Ramos (cell line): ENCODE results near the gene ZNF740.

ENCODE experiments used
- in situ Hi-C: fragments of 300-500 bp; cut with MboI; formaldehyde crosslinking; loops from one replicate; pipeline ENCODE4 v1.14.3; 2022; ENCODE audit warnings: low sequenced_read_pairs; ENCODE audit not compliant: unreplicated experiment

The ZNF740 gene

GRCh38 chr12:53180220-53180930 is at the start of gene ZNF740, which contains the start of gene CSAD:
Gene ZNF740, plus strand, starts transcription at chr12:53180722. Its CDS starts 1,262 bp downstream, at chr12:53181984.
Gene CSAD, minus strand, starts transcription at chr12:53180925. Its CDS starts 7,455 bp downstream, at chr12:53173470.
- in situ Hi-C loops: no loop called here

DNA sequence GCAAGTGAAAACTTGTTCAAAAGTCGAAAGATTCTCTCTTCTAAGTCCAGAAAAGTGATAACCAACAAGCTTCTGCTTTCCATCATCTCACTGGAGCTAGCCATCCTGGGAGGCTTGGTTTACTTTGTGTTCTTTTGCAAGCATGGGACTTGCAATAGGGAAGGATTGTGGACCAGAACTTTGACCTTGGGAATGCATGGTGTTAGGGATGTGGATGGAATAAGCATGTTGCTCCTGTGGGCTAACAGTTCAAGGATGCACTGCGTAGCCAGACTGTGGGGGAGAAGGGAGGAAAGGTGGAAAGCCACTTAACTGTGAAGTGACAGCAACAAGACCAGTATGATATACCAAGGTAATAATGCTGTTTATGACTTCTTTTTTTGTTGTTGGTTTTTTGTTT is 48.7 kb upstream of the ZNF740 start:
- in situ Hi-C loops: no loop called here

DNA sequence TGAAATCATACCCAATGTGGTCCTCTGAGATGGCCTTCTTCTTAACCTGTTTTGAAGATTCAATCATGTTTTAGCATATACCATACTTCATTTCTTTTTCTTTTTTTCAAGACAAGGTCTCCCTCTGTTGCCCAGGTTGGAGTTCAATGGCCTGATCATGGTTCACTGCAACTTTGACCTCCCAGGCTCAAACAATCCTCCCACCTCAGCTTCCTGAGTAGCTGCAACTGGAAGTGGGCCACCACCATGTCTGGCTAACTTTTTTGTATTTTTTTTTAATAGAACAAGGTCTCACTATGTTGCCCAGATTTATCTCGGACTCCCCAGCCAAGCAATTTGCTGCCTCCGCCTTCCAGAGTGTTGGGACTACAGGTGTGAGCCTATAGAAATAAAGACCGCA is 46.8 kb upstream of the ZNF740 start:
- in situ Hi-C loops: no loop called here

- in situ Hi-C loops: no loop called here
These were observed 37.2 kb upstream of the ZNF740 start for GRCh38 chr12:53143355-53143754.

DNA sequence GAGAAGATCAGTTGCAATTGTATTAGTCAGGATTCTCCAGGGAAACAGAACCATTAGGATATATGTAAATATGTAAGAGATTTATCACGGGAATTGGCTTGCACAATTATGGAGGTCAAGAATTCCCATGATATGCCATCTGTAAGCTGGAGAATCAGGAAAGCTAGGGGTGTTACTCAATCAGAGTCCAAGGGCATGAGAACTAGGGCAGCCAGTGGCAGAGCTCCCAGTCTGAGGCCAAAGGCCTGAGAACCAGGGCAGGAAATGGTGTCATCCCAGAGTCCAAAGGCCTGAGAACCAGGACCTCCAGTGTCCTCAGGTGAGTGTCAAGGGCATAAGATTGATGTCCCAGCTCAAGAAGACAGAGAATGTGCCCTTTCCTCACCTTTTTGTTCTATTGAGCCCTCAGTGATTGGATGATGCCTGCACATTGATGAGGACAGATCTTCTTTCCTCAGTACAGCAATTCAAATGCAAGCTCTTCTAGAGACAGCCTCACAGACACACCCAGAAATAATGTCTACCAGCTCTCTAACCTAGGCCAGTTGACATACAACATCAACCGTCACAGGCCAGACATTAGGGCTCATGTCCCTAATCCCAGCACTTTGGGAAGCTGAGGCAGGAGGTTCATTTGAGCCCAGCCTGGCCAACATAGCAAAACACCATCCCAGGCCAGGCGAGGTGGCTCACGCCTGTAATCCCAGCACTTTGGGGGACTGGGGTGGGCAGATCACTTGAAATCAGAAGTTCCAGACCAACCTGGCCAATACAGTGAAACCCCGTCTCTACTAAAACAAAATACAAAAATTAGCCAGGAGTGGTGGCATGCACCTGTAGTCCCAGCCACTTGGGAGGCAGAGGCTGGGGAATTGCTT is 34.9 kb upstream of the ZNF740 start:
- in situ Hi-C loops: no loop called here

DNA sequence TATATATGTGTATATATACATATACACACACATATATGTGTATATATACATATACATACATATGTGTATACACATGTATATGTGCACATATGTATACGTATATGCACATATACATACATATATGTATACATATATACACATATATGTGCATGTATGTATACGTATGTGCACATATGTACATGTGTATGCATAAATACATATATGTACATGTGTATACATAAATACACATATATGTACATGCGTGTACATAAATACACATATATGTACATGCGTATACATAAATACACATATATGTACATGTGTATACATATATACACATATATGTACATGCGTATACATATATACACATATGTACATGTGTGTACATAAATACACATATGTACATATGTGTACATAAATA is 33.3 kb upstream of the ZNF740 start:
- in situ Hi-C loops: no loop called here

DNA sequence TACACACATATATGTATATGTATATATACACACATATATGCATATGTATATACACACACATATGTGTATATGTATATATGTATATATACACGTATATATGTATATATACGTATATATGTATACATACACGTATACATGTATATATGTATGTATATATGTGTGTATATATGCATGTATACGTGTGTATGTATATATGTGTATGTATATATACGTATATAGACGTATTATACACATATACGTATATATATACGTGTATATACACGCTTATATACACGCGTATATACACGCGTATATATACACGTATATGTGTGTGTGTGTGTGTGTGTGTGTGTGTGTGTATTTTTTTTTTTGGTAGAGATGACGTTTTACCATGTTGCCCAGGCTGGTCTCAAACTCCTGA is 32.9 kb upstream of the ZNF740 start:
- in situ Hi-C loops: no loop called here

GRCh38 chr12:53151039-53151438 is 29.5 kb upstream of the ZNF740 start:
- in situ Hi-C loops: no loop called here

DNA sequence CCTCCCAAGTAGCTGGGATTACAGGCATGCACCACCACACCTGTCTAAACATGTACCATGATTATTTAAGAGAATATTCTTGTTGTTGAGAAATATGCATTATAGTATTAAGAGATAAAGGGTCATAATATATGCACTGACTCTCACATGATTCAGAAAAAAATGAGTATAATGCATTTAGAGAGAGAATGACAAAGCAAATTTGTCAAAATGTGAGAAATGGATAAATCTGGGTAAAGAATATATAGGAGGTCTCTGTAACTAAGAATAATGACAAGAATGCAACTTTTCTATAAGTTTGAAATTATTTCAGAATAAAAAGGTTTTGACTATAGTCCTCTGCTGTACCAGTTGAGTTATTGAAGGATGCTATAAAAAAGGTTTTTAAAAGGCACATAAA is 28.1 kb upstream of the ZNF740 start:
- in situ Hi-C loops: no loop called here

DNA sequence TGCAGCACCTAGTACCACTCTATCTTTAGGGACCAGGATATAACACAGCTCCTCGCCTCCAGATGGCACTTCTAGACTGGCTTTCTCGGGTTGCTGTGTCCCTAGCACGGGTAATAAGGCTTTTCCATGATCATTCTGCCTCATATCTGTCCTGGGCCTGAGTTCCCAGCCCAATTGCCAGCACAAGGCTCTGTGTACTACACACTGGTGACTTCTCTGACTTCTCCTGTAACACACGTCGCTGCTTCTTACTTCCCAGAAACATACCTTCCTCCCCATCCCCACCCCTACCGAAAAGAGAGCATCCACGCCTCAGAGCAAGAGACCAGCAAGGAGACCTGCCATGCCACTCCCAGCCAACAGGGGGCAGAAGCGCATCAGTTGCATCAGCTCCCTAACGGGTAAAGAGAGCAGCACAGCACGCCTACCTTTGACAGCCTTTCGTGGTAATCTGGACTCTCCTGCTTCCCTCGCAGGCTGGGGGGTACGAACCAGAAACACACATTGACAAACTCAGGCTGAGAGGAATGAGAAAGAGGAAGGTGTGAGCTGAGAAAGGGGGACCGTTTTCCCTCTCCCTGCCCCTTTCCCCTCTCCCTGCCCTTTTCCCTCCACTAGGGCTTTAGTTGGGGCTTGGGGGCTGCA is 21.2 kb upstream of the ZNF740 start:
- in situ Hi-C loops: no loop called here

DNA sequence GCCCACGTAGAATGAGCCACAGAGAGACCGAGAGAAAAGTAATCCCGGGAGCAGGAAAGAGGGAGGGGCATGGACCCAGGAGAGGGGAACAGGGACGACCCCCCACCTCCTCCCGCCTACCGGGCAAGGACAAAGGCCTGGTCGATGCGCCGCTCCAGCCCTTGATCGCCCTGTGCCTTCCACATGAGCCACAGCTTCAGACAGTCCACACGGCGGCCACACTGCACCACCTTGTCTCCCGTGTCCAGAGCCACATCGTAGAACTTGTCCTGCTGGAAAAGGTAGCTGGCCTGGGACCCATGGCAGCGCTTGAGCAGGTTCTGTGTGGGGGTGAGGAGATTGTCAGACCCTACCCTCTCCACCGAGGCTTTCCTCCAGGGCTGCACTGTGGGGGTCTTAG is 20.5 kb upstream of the ZNF740 start:
- in situ Hi-C loops: loop anchor here (5.0 kb wide), 1 partner anchor 127 kb away; no protein-coding TSS in a partner anchor

DNA sequence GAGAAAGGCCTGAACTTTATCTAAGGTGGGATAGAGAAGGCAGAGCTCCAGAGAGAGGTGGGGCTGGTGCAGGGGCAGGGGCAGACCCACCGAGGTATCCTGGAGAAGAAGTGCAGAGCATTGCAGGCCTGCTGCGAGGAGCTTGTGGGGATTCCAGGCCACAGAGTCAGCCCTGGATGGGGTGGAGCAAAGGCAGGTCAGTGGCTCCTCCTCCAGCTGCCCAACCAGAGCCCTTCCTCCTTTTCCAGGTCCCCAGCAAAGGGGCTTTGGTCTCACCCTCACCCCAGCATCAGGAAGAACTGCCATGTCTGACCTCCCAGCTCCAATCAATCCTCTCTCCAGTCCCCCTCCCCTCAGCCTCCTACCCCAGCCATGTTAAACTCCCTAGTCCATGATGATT is 19.8 kb upstream of the ZNF740 start:
- in situ Hi-C loops: loop anchor here (5.0 kb wide), 1 partner anchor 127 kb away; no protein-coding TSS in a partner anchor

DNA sequence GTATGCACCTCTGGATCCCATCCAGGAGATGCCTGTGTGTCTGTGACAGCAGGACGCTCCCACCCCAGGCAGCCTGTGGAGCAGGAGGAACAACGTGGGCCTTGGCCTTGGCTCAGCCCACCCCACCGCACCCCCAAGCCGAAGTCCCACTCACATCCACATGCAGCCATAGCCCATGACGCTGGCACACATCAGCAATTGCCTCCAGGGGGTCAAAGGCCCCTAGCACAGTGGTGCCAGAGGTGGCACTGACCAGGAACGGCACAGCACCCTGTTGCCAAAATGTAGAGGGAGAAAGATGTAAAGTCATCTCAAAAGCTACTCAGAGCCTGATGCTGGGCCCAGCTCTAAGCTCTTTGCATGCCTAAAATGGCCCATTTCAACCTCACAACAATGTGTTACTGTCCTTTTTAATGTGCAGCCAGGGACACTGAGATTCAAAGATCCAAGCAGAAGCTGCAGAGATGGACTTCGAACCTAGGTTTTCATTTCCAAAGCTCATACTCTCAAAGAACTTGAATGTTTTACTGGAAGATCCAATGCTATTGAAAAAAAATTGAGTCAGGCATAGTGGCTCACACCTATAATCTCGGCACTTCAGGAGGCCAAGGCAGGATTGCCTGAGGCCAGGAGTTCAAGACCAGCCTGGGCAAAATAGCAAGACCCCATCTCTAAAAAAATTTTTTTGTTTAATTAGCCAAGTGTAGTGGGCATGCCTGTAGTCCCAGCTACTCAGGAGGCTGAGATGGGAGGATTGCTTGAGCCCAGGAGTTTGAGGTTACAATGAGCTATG is 19.2 kb upstream of the ZNF740 start:
- in situ Hi-C loops: loop anchor here (5.0 kb wide), 1 partner anchor 126 kb away; no protein-coding TSS in a partner anchor

DNA sequence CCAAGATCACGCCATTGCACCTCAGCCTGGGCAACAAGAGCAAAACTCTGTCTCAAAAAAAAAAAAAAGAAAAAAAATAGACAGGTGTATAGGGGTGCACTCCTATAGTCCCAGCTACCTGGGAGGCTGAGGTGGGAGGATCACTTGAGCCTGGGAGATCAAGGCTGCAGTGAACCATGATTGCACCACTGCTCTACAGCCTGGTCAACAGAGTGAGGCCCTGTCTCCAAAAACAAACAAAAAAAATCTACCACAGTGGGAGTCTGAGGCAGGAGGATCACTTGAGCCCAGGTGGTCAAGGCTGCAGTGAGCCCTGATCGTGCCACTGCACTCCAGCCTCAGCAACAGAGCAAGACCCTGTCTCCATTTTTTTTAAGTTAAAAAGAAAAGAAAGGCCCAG is 17.5 kb upstream of the ZNF740 start:
- in situ Hi-C loops: loop anchor here (5.0 kb wide), 1 partner anchor 124 kb away; no protein-coding TSS in a partner anchor

GRCh38 chr12:53166837-53167236 is 13.7 kb upstream of the ZNF740 start:
- in situ Hi-C loops: no loop called here

- in situ Hi-C loops: no loop called here
These were observed 10.9 kb upstream of the ZNF740 start for GRCh38 chr12:53169644-53170043.

- in situ Hi-C loops: no loop called here
These were observed 10.3 kb upstream of the ZNF740 start for GRCh38 chr12:53170215-53170614.

DNA sequence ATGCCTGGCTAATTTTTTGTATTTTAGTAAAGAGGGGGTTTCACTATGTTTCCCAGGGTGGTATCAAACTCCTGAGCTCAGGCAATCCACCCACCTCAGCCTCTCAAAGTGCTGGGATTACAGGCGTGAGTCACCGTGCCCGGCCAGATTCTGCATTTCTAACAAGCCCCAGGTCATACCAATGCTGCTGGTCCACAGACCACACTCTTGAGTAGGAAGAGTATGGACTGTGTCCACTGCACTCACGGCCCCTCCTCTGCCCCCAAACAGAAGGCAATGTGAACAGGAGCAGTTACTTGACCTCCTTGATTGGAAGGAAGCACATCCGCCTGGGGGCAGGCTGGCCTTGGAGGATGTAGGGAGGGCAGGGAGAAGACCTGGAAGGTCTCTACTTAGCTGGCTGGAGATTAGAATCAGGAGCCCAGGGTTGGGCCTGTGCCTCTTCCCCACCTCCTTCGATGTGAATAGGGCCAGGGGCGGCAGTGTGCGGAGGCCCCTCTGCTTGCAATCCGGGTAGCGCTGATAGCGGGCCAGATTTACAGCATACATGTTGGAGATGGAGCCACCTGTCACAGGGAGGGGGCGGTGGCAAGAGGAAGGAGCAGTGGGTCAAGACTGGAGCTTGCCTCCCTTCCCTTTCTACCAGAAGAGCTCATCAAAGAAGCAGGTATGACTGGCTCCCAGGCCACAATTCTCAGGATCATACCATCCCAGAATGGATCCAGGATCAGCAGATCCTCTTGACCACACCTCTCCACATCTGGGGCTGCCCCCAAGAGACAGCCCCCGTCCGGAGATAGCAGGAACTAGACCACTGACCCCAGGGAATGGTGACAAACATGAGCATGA is 9.4 kb upstream of the ZNF740 start:
- in situ Hi-C loops: no loop called here

DNA sequence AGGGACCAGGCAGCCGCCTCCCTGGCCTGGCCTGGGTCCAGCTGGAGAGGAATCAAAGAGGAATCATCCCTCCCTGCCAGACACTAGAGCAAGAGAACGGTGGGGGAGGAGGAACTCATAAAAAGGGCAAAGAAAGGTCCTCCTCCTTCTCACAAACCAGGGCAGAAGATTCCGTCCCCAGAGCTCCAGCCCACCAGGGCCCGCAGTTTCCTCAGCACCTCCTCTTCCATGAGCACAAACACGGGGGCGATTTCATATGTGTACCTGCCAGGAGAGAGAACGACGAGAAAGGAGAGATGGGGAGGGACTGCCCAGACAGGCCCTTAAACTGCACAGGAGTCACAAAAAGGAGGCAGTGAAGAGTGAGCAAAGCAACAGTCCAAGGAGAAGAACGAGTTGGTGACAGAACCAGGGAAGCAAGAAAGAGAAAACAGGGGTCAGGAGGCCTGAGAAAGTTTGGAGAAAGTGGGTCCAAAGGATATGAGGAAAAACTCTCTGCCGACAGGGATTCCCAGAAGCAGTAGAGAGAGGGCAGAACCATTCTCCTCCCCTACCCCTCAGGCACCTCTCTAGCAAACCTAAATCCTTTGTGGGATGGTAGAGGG is 8.7 kb upstream of the ZNF740 start:
- in situ Hi-C loops: no loop called here
